Small intestine (tissue), 7 donors: ENCODE data around the gene IGFBP7. TPM values are rescaled to one million over a fixed set of nuclear protein-coding genes. Genes with fewer than 3 reads are reported as not detected.

Source experiments
- DNase-seq, 2 donors: peaks; one replicate each; pipeline versions ENCODE4 v3.0.0 to v3.0.0-alpha.2; 2013
- FAIRE-seq: peaks from 2 replicates; lab custom pipeline; 2012; peaks lifted over from hg19 to GRCh38; lab: Jason Lieb, UNC
- H3K27ac ChIP-seq, 3 donors: one replicate each; pipeline ENCODE4 v1.5.1; 2013; ENCODE audit warnings: low read length in 2 of 3, mild to moderate bottlenecking in 2 of 3, control low read depth in 1 of 3, inconsistent platforms in 1 of 3, low read depth in 1 of 3, moderate library complexity in 1 of 3
- H3K27me3 ChIP-seq, 3 donors: one replicate each; pipeline ENCODE4 v1.6.1; 2013; ENCODE audit warnings: low read length in 3 of 3, inconsistent platforms in 1 of 3; ENCODE audit not compliant: control insufficient read depth in 3 of 3, insufficient read depth in 3 of 3
- H3K36me3 ChIP-seq, 3 donors: one replicate each; pipeline ENCODE4 v1.6.1; 2013; ENCODE audit warnings: low read length in 3 of 3, inconsistent platforms in 1 of 3, low read depth in 1 of 3, mild to moderate bottlenecking in 1 of 3, moderate library complexity in 1 of 3; ENCODE audit not compliant: control insufficient read depth in 3 of 3, insufficient read depth in 2 of 3
- H3K4me1 ChIP-seq, 3 donors: one replicate each; pipeline ENCODE4 v1.6.1; 2013; ENCODE audit warnings: low read length in 2 of 3, inconsistent platforms in 1 of 3, low read depth in 1 of 3, mild to moderate bottlenecking in 1 of 3, moderate library complexity in 1 of 3; ENCODE audit not compliant: control insufficient read depth in 3 of 3, insufficient read depth in 2 of 3
- H3K4me3 ChIP-seq, 3 donors: one replicate each; pipeline ENCODE4 v1.5.1; 2013; ENCODE audit warnings: low read length in 3 of 3, control low read depth in 1 of 3, inconsistent platforms in 1 of 3, low read depth in 1 of 3, mild to moderate bottlenecking in 1 of 3, moderate library complexity in 1 of 3
- H3K9me3 ChIP-seq, 2 donors: one replicate each; pipeline ENCODE4 v1.6.1; 2013; ENCODE audit warnings: low read depth in 1 of 2, low read length in 1 of 2; ENCODE audit not compliant: control insufficient read depth in 2 of 2, insufficient read depth in 1 of 2
- WGBS, 3 donors: extraction: QIAGEN DNeasy Blood & Tissue Kit; methylation state at CpG; one replicate each; pipeline ENCODE4 v1.1.7; 2013; 5-methylcytosine and 5-hydroxymethylcytosine counted together
- polyA plus RNA-seq, 4 donors: library from polyadenylated mRNA; stranded (reverse) in 3 of 4; unstranded in 1 of 4; fragments of 200-250 nt in 3 of 4; fragments of 120-200 nt in 1 of 4; gene quantifications; one replicate each; pipeline versions ENCODE4 v1.2.1 to v1.2.3, GENCODE V29; 2013
- donor health status: healthy with polysubstance abuse.
- donor health status: control.
- donor health status: control.
- donor health status: Bipolar disorder and iron deficiency.
- donor health status: healthy.

Gene IGFBP7
- polyA plus RNA-seq, 4 donors = 8.9 to 240 (median 50.5) TPM

DNA sequence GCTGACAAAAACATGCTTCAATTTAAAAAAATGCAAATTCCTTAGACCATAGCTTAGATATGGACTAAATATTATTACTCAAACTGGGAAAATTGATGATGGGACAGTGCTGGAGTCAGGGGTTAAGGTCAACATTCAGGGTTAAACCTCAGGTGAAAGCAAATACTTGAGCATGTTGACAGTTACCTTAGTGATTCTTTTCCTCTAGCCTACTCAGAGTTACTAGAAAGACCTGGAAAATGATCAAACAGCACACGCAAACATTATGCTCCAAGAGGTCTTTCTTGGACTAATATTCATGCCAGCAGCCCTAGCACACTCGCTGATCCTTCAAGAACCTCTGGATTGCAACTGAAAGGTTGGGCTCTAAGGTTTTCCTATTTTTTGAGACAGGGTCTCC, 10.8 kb downstream of the IGFBP7 start:
- no peak for DNase-seq
- H3K9me3 ChIP-seq = no peaks in the 10 kb centered on the region
- H3K4me3 ChIP-seq = no peak overlapping the region
- peaks cover 0 to 5% (median 0%) of the 10 kb centered on the region in 3 donors for H3K4me1 ChIP-seq
- no peak for FAIRE-seq
- no peaks in the 10 kb centered on the region for H3K27me3 ChIP-seq
- WGBS, 3 donors = 57 to 66% (median 65%) methylated on average over 2 of the region's 2 CpGs
- H3K36me3 ChIP-seq = no peaks in the 10 kb centered on the region
- peak overlapping the region in 1 of 3 donors; percentile 46 for H3K27ac ChIP-seq

DNA sequence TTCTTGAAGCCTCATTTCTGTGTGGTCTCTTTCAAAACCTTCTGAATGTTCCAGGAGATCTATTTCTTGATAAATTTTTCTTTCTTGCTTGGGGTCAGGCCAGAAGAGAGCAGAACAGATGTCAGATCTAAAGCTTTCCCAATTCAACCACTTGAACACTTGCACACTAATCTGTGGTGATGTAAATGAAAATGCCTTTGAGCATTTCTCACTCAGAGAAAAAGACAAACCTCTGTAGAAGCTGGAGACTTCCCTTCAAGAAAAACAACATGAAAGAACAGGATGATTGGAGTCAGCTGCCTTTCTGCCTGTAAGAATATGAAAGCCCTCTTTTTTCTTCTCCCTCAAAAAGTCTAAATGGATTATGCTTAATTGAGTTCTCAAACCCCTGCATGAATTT, 11.2 kb downstream of the IGFBP7 start:
- FAIRE-seq (no peak), DNase-seq (no peak)
- H3K4me1 ChIP-seq = peaks cover 0 to 5% (median 0%) of the 10 kb centered on the region in 3 donors
- no peak overlapping the region for H3K27ac ChIP-seq
- H3K36me3 ChIP-seq = no peaks in the 10 kb centered on the region
- no peak overlapping the region for H3K4me3 ChIP-seq
- H3K9me3 ChIP-seq = no peaks in the 10 kb centered on the region
- peaks cover 0 to 2% (median 0%) of the 10 kb centered on the region in 3 donors for H3K27me3 ChIP-seq

DNA sequence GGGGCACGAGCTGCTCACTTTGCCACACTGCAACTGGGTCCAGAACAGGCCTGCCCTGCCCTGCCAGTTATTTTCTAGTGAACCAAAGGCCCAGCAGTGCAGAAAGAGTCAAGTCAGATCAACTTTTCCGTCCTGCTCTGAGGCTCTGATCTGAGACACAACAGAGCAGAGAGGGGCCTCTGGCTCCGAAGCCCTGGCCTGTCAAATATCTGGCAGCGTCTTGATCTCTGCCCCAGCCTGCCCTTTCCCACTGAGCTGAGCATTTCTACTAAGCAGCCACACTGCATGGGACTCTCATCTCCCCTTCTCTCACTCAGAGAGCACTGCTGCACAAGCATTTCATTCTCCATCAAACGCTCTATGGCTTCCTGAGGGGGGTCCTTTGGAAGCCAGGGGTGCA, 11.8 kb downstream of the IGFBP7 start:
- FAIRE-seq = no peak
- peaks cover 0 to 3% (median 0%) of the 10 kb centered on the region in 3 donors for H3K27me3 ChIP-seq
- H3K36me3 ChIP-seq = no peaks in the 10 kb centered on the region
- H3K27ac ChIP-seq = peak overlapping the region in 1 of 3 donors; percentile 52
- no peak overlapping the region for H3K4me3 ChIP-seq
- no peaks in the 10 kb centered on the region for H3K9me3 ChIP-seq
- peaks cover 0 to 5% (median 0%) of the 10 kb centered on the region in 3 donors for H3K4me1 ChIP-seq
- DNase-seq = no peak
- 54 to 68% (median 63%) methylated on average over 5 of the region's 5 CpGs for WGBS, 3 donors

DNA sequence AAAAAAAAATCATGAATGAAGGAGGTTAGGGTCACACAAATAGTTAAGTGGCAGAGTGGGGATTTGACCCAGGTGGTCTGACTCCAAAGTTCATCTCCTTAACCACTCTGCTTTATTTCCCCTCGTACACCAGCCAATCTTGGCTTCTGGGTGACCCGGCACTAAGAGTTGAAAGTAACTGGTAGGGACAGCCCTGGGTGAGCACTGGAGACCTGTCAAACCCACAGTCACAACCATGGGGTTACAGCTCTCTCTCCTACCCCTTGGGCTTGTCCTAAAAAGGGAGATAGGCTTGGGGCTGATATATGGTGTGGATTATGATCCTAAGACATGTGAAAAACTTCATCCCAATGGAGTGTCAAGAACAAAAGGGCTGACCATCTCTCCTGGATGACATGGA, 12.5 kb downstream of the IGFBP7 start:
- H3K27me3 ChIP-seq = peaks cover 0 to 3% (median 0%) of the 10 kb centered on the region in 3 donors
- peaks cover 0 to 5% (median 0%) of the 10 kb centered on the region in 3 donors for H3K4me1 ChIP-seq
- H3K27ac ChIP-seq = peak overlapping the region in 1 of 3 donors; percentile 52
- DNase-seq (no peak), FAIRE-seq (no peak)
- H3K4me3 ChIP-seq = no peak overlapping the region
- H3K36me3 ChIP-seq = no peaks in the 10 kb centered on the region
- no peaks in the 10 kb centered on the region for H3K9me3 ChIP-seq
- 39 to 67% (median 43%) methylated on average over 2 of the region's 2 CpGs for WGBS, 3 donors

- FAIRE-seq (no peak), DNase-seq (no peak)
- Histone ChIP-seq H3K27me3 (peaks cover 0 to 6% (median 0%) of the 10 kb centered on the region in 3 donors), H3K4me3 (no peak overlapping the region), H3K36me3 (no peaks in the 10 kb centered on the region), H3K9me3 (no peaks in the 10 kb centered on the region), H3K4me1 (peaks cover 0 to 2% (median 0%) of the 10 kb centered on the region in 3 donors), H3K27ac (no peak overlapping the region)
- 66 to 70% (median 67%) methylated on average over 5 of the region's 5 CpGs for WGBS, 3 donors
These were observed 14.2 kb downstream of the IGFBP7 start for GRCh38 chr4:57095956-57096355.

- 86 to 93% (median 91%) methylated on average over 2 of the region's 2 CpGs for WGBS, 3 donors
- H3K36me3 ChIP-seq = no peaks in the 10 kb centered on the region
- no peak overlapping the region for H3K4me3 ChIP-seq
- FAIRE-seq = no peak
- no peak for DNase-seq
- H3K9me3 ChIP-seq = no peaks in the 10 kb centered on the region
- peaks cover 0 to 2% (median 0%) of the 10 kb centered on the region in 3 donors for H3K4me1 ChIP-seq
- no peak overlapping the region for H3K27ac ChIP-seq
- peaks cover 0 to 6% (median 0%) of the 10 kb centered on the region in 3 donors for H3K27me3 ChIP-seq
These were observed 14.9 kb downstream of the IGFBP7 start for GRCh38 chr4:57095245-57095644.

- Histone ChIP-seq H3K27me3 (peaks cover 0 to 6% (median 0%) of the 10 kb centered on the region in 3 donors), H3K4me3 (no peak overlapping the region), H3K9me3 (no peaks in the 10 kb centered on the region), H3K4me1 (peaks cover 0 to 2% (median 0%) of the 10 kb centered on the region in 3 donors), H3K36me3 (no peaks in the 10 kb centered on the region), H3K27ac (no peak overlapping the region)
- DNase-seq (no peak), FAIRE-seq (no peak)
- WGBS, 3 donors = 79 to 82% (median 81%) methylated on average over 3 of the region's 3 CpGs
These were observed 15.4 kb downstream of the IGFBP7 start for GRCh38 chr4:57094832-57095223.

DNA sequence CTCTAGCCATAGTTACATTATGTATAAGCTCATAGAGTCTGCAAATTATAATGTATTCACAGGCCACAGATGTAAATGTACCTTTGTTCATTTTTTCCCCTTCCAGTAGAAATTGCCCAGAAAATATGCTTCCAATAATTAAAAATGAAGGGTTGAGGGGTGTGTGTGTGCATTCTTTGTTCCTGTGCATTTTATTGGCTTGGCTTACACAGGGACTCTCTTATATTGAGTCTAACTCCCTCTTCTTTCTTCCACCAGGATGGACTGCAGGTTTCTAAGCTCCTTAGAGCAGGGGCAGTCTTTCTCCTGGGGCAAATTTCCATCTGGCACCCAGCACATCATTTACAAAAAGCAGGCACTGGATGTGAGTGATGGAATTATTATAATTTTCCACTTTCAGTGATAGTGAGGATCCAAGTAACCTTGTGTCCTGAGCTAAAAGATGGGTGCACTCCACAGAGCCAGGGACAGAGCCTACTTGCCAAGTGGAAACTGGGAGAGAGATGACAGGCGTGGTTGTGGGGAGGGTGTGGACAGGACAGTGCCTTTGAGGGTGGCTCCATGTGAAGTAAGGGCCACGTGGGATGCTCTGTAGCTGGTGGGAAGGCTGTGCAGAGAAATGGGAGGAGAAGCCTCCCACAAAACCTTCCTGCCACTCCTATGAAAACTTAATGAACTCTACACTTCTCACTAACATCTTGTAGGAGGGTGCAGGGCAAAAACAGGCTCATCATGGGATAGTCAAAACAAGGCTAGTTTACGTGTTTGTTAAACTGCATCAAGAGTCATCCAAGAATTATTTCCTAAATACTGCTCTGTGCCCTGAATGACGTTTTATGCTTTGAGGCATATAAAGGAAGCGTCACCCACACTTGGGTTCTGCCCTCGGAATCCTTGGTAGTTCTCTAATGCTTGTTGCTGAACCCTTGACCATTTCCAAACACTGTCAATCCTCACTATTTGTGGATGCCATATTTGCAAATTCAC, 16.0 kb downstream of the IGFBP7 start:
- Histone ChIP-seq H3K4me3 (no peak overlapping the region), H3K27ac (peak overlapping the region in 1 of 3 donors; percentile 28), H3K4me1 (no peaks in the 10 kb centered on the region), H3K36me3 (no peaks in the 10 kb centered on the region), H3K27me3 (peaks cover 0 to 6% (median 0%) of the 10 kb centered on the region in 3 donors), H3K9me3 (no peaks in the 10 kb centered on the region)
- 61 to 71% (median 69%) methylated on average over 6 of the region's 6 CpGs for WGBS, 3 donors
- FAIRE-seq = no peak
- no peak for DNase-seq
